ENCODE measurements around the gene FNDC3B.

FNDC3B gene

DNA sequence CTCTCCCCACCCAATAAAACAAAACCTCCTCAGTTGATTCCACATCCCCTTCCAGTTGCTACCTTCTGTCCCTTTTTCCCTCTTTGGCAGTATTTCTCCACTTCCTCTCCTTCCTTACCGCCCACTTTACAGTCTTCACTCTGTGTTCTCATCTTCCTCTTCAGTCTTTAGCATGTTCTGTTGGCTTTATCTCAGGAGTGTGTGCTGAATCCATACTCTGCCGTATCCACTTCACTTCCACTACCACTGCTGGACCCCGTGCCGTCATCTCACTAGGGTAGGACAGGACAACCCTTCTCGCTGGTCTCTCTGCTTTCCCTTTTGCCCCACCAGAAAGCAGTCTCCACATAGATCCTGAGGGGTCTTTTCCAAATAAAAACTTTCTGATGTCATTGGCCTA, 74.3 kb downstream of the FNDC3B start:
- TF ChIP-seq GATA3 (IDR thresholded peaks at IDR 0.05; ENCODE audit: low read depth, low read length) = no peak
- no peak for TF ChIP-seq GATA2 (IDR thresholded peaks at IDR 0.05; ENCODE audit: low read depth, low read length)

DNA sequence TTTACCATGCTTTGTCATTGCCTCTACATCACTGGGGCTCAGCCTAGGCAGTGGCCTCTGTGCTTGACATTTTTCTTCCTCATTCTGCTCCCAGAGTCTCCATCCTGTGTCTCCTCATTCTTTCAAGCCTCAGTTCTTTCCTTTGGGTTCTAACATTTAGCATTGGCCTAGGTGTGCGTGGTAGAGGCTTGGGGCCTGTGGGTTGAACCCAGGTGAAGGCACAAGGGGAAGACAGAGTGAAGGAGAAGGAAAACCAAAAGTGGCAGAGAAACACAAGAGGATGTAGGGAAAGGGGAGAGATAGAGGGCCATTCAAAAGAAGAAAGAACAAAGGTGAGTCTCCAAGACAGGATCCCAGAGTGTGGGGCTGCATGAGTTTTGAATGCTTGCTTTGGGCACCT, 75.7 kb downstream of the FNDC3B start:
- no peak for TF ChIP-seq GATA2 (IDR thresholded peaks at IDR 0.05; ENCODE audit: low read depth, low read length)
- TF ChIP-seq GATA3 (IDR thresholded peaks at IDR 0.05; ENCODE audit: low read depth, low read length) = no peak

DNA sequence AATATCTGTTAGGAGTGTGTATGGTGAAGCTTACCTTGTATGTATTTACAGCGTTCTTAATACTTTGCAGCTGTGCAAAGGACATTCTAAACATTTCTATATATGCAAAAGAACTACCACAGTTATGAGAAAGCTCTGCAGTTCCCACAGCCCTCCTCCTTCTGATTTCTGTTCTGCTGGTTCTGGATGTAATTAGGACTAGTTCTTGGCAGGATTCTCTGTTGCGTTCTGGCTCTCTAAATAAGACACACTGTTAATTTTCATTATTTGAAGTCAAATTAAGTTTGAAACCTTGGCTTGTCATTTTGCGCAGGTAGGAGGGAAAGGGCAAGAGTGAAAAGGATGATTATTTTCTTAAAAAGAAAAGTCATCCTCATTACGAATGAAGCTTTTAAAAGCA, 76.4 kb downstream of the FNDC3B start:
- TF ChIP-seq GATA2 (IDR thresholded peaks at IDR 0.05; ENCODE audit: low read depth, low read length) (no peak), GATA3 (IDR thresholded peaks at IDR 0.05; ENCODE audit: low read depth, low read length) (no peak)

DNA sequence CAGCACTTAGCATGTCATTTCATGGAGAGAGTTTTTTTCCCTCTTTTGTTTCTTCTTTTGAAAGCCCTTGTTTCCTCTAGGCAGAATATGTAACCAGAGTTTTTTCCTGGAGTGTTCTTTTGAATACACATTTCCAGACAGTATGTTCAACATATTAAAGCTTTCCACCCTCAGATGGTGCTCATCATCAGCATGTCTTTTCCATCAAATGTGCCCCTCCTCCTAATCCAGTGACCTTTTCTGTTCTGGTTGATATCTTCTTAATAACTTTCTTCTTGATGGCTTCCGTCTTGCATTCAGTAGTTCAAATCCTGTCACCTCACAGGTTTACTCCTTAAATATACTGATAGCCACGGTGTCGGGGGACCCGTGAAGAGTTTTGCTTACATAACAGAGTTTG, 78.6 kb downstream of the FNDC3B start:
- TF ChIP-seq GATA2 (IDR thresholded peaks at IDR 0.05; ENCODE audit: low read depth, low read length) (no peak), GATA3 (IDR thresholded peaks at IDR 0.05; ENCODE audit: low read depth, low read length) (no peak)

DNA sequence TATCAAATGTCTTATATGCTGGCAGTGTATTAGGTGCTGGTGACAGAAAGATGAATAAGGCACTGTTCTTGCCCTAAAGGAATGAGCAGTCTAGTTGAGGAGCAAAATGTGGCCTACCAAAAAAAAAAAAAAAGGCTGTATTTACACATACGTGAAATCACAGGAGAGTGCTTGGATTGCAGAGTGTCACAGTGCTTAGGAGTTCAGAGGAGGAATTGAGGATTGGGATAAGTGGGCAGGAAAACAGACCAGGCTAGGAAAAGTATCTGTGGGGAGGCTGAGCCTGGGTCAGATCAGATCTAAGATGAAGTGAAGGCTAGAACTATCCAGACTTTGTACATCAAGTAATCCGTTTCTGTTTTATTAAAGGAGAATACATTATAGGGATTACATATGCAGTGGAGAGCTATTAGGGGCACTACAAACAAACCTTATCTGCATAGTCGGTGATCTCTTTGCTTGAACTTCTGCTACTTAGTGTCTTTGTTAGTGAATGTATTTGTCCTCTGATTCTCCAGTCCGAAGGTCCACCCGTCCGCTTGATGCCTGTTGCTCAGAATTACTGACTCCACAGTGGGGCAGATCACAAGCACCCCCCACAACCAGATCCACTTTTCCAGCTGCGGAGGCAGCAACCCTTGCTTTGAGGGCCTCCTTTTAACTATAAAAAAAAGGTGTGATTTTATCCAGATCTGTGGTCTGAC, 80.0 kb downstream of the FNDC3B start:
- TF ChIP-seq GATA2 (IDR thresholded peaks at IDR 0.05; ENCODE audit: low read depth, low read length) (no peak), GATA3 (IDR thresholded peaks at IDR 0.05; ENCODE audit: low read depth, low read length) (no peak)

DNA sequence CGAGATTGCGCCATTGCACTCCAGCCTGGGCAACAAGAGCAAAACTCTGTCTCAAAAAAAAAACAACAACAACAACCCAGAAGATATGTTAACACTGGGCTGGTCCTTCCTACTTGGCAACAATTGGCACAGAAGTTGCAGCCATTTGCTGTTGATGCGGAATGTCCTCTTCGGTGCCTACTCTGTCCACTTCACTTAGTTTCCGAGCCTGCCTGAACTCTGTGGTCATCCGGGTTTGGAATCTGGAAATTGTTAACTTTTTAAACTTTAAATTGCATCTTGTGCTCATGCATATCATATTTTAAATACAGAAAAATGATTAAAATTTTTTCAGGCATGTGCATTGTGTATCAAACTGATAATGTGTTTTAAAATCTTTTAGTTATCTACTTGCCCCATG, 81.5 kb downstream of the FNDC3B start:
- TF ChIP-seq GATA3 (IDR thresholded peaks at IDR 0.05; ENCODE audit: low read depth, low read length) (no peak), GATA2 (IDR thresholded peaks at IDR 0.05; ENCODE audit: low read depth, low read length) (no peak)

DNA sequence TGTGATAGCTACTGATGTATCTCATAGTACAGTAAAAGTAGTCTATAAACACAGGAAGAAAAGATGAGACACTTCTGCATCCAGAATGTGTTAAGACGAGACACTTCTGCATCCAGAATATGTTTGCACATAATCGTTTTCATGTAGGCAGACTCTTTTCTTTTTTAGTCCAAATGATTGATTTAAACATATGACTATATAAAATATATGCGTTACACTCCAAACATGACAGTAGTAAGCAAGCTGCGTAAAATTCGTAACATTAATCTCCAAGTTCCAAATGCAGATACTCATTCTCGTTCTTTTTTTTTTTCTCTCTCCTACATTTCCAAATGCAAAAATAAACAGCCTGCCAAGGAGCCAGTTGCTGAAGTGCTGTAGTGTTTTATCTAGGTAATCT, 82.6 kb downstream of the FNDC3B start:
- TF ChIP-seq GATA2 (IDR thresholded peaks at IDR 0.05; ENCODE audit: low read depth, low read length) (no peak), GATA3 (IDR thresholded peaks at IDR 0.05; ENCODE audit: low read depth, low read length) (no peak)

DNA sequence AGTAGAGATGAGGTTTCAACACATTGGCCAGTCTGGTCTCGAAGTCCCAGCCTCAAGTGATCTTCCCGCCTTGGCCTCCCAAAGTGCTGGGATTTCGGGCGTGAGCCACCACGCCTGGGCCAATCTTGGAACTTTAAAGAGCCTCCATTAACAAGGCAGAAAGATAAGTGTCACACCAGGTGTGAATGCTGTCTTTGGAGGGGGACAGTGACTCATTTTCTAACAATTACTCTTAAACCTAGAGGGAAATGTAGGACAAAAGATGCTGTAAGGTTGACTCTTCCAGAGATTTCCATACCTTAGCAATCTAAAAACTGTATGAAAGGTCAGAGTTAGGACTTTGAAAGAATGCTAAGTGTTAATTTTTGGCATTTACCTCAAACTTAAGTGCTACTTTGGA, 84.9 kb downstream of the FNDC3B start:
- TF ChIP-seq GATA2 (IDR thresholded peaks at IDR 0.05; ENCODE audit: low read depth, low read length) (no peak), GATA3 (IDR thresholded peaks at IDR 0.05; ENCODE audit: low read depth, low read length) (no peak)

DNA sequence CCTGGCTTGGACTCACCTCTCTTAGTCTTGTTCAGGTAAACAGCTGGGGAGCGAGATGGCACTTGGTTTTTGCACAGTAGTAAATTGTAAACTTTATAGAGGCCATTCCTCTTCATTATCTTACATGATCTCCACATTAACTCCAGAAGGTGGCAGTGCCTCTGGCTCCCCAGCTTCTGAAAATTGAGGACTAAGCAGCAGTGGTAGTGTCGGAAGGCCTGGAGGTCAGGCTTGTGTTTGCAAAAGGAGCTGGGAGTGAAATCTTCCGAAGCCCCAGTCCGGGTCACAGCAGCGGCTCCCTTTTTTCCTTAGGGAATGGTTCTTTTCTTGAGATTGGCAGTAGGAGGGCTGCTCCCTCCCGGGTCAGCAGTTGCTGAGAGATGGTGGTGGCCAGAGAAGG, 85.7 kb downstream of the FNDC3B start:
- no peak for TF ChIP-seq GATA3 (IDR thresholded peaks at IDR 0.05; ENCODE audit: low read depth, low read length)
- no peak for TF ChIP-seq GATA2 (IDR thresholded peaks at IDR 0.05; ENCODE audit: low read depth, low read length)

DNA sequence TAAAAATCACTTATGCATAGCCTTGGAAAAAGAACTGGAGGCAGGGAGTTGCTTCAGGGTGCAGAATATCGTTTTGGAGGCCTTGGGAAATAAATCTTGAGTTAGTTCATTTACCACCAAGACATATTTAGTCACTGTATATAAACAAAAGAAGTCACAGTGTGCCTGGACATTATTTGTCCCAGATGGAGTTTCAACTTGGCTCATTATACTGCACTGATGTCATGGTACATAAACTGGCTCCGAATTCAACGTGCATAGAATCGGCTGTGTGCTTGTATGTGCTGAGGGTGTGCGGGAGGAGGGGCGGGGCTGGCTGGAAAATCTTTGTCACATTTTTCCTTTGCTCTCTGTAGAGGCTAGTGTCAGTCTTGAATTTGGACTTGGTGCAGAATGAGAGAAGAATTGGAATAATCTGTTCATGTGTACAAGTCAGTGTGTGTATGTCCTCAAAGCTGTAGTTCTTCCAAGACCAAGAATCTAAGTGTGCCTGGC, 86.6 kb downstream of the FNDC3B start:
- TF ChIP-seq GATA2 (IDR thresholded peaks at IDR 0.05; ENCODE audit: low read depth, low read length) (no peak), GATA3 (IDR thresholded peaks at IDR 0.05; ENCODE audit: low read depth, low read length) (no peak)

DNA sequence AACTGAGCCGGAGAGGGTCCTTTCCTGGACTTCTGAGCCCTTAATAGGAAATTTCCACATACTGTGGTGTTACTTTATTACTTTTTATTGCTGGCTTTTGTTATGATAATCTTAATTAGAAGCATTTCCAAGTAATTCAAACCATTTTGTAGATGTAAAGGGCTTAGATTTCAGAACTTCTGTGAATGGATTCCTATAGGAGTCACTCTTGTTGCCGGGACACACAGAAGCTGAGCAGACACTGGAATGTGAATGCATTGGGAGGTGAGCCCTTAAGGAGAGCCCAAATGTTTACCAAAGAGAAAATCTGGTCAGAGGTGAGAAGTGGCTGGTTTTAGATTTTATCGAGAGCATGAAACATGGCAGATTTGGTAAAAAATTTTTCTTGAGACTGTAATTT, 87.4 kb downstream of the FNDC3B start:
- TF ChIP-seq GATA2 (IDR thresholded peaks at IDR 0.05; ENCODE audit: low read depth, low read length) = no peak
- TF ChIP-seq GATA3 (IDR thresholded peaks at IDR 0.05; ENCODE audit: low read depth, low read length) = no peak

DNA sequence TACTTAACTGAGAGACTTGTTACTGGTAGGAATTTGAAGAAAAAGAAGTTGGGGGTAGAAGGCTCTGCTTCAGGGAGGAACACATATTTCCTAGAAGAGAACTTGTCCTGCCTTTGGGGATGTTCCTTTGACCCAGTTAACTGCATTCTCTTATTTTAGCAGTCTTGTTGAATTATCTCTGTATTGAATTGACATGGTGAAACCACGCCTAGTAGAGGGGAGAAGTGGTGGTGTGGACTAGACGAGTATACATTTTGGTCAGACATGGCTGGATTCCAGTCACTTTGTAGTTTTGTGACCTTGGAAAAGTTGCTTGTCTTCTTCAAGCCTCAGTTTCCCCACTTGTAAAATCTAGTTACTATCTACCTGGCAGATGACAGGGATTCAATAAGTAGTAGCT, 87.8 kb downstream of the FNDC3B start:
- TF ChIP-seq GATA3 (IDR thresholded peaks at IDR 0.05; ENCODE audit: low read depth, low read length) = no peak
- no peak for TF ChIP-seq GATA2 (IDR thresholded peaks at IDR 0.05; ENCODE audit: low read depth, low read length)

DNA sequence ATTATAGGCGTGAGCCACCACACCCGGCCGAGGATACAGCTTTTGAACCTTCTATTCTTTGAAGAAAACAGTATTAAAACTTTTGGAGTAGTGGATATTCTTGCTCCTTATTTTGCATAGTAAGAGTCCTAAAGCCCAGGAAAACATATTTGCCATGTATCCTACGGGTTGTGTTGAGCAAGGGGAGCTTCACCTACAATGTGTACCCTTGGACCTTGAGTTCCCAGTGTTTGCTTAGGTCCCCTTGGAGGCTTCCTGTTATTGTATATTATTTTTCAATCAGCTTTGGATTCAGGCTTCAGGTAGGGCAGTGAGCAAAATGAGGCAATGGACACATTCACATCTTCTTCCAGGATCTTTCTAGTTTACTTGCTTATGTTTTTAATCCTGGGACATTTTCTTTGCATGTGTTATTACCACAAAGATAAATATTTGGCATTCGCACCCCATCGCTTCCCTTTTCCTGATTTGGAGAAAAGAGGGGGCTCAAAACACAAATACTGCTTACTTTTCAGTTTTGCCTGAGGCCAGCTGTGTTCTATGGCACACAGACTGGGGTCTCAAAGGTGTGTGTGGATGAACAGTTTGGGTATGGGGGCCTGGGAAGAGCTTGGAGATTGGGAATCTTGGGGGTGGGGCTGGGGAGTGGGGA, 88.7 kb downstream of the FNDC3B start:
- TF ChIP-seq GATA2 (IDR thresholded peaks at IDR 0.05; ENCODE audit: low read depth, low read length) (no peak), GATA3 (IDR thresholded peaks at IDR 0.05; ENCODE audit: low read depth, low read length) (no peak)

DNA sequence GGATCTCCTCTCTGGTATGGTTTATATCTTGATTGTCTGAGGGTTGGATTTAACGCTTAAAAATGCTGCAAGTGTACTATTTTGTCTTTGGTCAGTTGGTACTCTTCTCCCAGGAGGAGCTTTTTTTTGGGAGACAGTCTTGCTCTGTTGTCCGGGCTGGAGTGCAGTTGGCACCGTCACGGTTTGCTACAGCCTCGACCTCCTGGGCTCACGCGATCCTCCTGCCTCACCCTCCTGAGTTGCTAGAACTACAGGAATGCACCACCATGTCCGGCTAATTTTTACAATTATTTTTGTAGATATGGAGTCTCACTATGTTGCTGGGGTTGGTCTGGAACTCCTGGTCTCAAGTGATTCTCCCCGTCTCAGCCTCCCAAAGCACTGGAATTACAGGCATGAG, 89.5 kb downstream of the FNDC3B start:
- TF ChIP-seq GATA2 (IDR thresholded peaks at IDR 0.05; ENCODE audit: low read depth, low read length) = no peak
- TF ChIP-seq GATA3 (IDR thresholded peaks at IDR 0.05; ENCODE audit: low read depth, low read length) = no peak

DNA sequence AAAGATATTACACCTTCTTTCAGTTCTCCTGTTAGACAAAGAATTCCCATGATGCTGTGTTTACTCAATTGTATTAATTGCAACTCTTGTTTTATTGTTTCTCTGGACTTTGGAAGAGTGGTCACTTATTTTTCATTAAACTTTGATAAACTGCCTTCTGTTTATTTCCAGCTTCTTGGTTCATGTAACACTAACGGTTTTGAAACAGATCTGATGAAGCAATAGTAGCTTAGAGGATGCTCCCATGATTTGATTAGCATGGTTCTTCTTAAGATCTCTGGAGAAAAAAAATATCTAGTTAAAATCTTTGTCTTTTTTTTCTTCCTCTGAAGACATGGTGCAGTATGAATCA, 90.1 kb downstream of the FNDC3B start:
- TF ChIP-seq GATA2 (IDR thresholded peaks at IDR 0.05; ENCODE audit: low read depth, low read length) (no peak), GATA3 (IDR thresholded peaks at IDR 0.05; ENCODE audit: low read depth, low read length) (no peak)
